GM12878 (cell line): ENCODE measurements around the gene MRPS9.

Experiments
- ATF3 ChIP-seq: IDR thresholded peaks from 2 replicates; pipeline ENCODE4 v1.6.1; 2011; ENCODE audit warnings: low read depth, mild to moderate bottlenecking, low read length, moderate library complexity, borderline replicate concordance; ENCODE audit errors: extremely low read depth
- GATAD2B ChIP-seq: fragments of 450-650 bp; conservative IDR thresholded peaks from 2 replicates; pipeline ENCODE4 v1.6.1; 2017; ENCODE audit warnings: low read depth, mild to moderate bottlenecking, moderate library complexity
- POLR2AphosphoS5 ChIP-seq: IDR thresholded peaks from 2 replicates; pipeline ENCODE4 v1.6.1; 2011; ENCODE audit warnings: mild to moderate bottlenecking, low read length, inconsistent platforms
- TF ChIP-seq, protein P1 (sequence below), 3 experiments: IDR thresholded peaks in 2 of 3; conservative IDR thresholded peaks in 1 of 3; 2 replicates each; pipeline ENCODE4 v1.5.1; 2011; ENCODE audit warnings: low read depth in 3 of 3, low read length in 3 of 3, mild to moderate bottlenecking in 3 of 3, control low read depth in 2 of 3, moderate library complexity in 2 of 3, inconsistent platforms in 1 of 3, mixed read lengths in 1 of 3; ENCODE audit not compliant: control insufficient read depth in 2 of 3, insufficient read depth in 1 of 3; ENCODE audit errors: extremely low read depth in 1 of 3

DNA sequence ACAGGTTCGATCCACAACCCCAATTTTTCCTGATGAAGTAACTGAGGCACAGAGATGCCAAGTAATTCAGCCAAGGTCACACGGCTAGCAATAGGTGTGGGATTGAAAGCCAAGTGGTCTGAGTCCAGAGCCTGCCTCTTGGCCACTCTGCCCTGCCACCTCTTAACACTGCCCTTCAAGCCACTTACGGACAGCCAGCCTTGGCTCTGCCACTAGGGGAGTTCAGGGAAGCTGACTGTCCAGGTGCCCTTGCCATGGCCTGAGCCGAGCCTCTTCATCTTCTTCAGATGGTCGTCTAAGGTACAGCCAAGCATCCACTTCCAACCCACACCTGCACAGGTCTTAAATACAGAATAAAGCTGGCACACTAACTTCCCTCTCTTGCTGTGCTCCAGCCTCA is 104.4 kb downstream of the MRPS9 start:
- no peak for TF ChIP-seq ATF3
- TF ChIP-seq, protein P1, sequence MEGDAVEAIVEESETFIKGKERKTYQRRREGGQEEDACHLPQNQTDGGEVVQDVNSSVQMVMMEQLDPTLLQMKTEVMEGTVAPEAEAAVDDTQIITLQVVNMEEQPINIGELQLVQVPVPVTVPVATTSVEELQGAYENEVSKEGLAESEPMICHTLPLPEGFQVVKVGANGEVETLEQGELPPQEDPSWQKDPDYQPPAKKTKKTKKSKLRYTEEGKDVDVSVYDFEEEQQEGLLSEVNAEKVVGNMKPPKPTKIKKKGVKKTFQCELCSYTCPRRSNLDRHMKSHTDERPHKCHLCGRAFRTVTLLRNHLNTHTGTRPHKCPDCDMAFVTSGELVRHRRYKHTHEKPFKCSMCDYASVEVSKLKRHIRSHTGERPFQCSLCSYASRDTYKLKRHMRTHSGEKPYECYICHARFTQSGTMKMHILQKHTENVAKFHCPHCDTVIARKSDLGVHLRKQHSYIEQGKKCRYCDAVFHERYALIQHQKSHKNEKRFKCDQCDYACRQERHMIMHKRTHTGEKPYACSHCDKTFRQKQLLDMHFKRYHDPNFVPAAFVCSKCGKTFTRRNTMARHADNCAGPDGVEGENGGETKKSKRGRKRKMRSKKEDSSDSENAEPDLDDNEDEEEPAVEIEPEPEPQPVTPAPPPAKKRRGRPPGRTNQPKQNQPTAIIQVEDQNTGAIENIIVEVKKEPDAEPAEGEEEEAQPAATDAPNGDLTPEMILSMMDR (IDR thresholded peaks at IDR 0.05 in 2 of 3, conservative IDR thresholded peaks at IDR 0.05 in 1 of 3; ENCODE audit: control insufficient read depth in 2 of 3, extremely low read depth in 1 of 3, insufficient read depth in 1 of 3, low read depth in 3 of 3, low read length in 3 of 3), result no peak
- TF ChIP-seq POLR2AphosphoS5, result no peak
- no peak for TF ChIP-seq GATAD2B
